ENCODE data around the gene TMEM14B.

- no peak for TF ChIP-seq CTCF (conservative IDR thresholded peaks at IDR 0.05; ENCODE audit: low read depth, low read length)
- no peak for TF ChIP-seq EZH2 (IDR thresholded peaks at IDR 0.05; ENCODE audit: borderline replicate concordance, low read depth, low read length, poor library complexity, severe bottlenecking)
These were observed 24.6 kb upstream of the TMEM14B start, which contains the start of gene TMEM14C for GRCh38 chr6:10722820-10723566.
